H9 (cell line): Measurements from ENCODE around the gene GP1BB. TPM values are rescaled to one million over a fixed set of nuclear protein-coding genes. Genes with fewer than 3 reads are reported as not detected.

ENCODE experiments used
- DNase-seq: peaks from one replicate; pipeline ENCODE4 v3.0.0-alpha.2; 2017
- H2AFZ ChIP-seq: one replicate; pipeline ENCODE4 v1.6.1; 2013; ENCODE audit warnings: mild to moderate bottlenecking, low read length, control low read depth, moderate library complexity
- H2AK5ac ChIP-seq: 2 replicates; pipeline ENCODE4 v1.6.1; 2013; ENCODE audit warnings: low read length, control low read depth, mixed read lengths; ENCODE audit not compliant: insufficient read length
- H2BK120ac ChIP-seq: one replicate; pipeline ENCODE4 v1.6.1; 2013; ENCODE audit warnings: low read depth, mild to moderate bottlenecking, low read length, control low read depth, inconsistent platforms; ENCODE audit not compliant: poor library complexity, severe bottlenecking
- H2BK12ac ChIP-seq: 2 replicates; pipeline ENCODE4 v1.6.1; 2013; ENCODE audit warnings: low read length, control low read depth, mixed read lengths, low read depth; ENCODE audit not compliant: insufficient read length
- H2BK15ac ChIP-seq: 2 replicates; pipeline ENCODE4 v1.6.1; 2013; ENCODE audit warnings: low read depth, low read length, control low read depth
- H2BK20ac ChIP-seq: one replicate; pipeline ENCODE4 v1.6.1; 2013; ENCODE audit warnings: low read depth, mild to moderate bottlenecking, low read length, control low read depth, inconsistent platforms; ENCODE audit not compliant: poor library complexity, severe bottlenecking
- H2BK5ac ChIP-seq: 2 replicates; pipeline ENCODE4 v1.6.1; 2013; ENCODE audit warnings: low read length, control low read depth, mixed read lengths; ENCODE audit not compliant: insufficient read length
- H3K14ac ChIP-seq: 2 replicates; pipeline ENCODE4 v1.6.1; 2013; ENCODE audit warnings: low read length, control low read depth; ENCODE audit not compliant: insufficient read depth
- H3K18ac ChIP-seq: 2 replicates; pipeline ENCODE4 v1.6.1; 2013; ENCODE audit warnings: low read depth, mild to moderate bottlenecking, mixed read lengths, low read length, control low read depth; ENCODE audit not compliant: insufficient read length
- H3K23ac ChIP-seq: 2 replicates; pipeline ENCODE4 v1.6.1; 2013; ENCODE audit warnings: low read length, control low read depth, mixed read lengths, low read depth; ENCODE audit not compliant: insufficient read length
- H3K23me2 ChIP-seq: 2 replicates; pipeline ENCODE4 v1.6.1; 2013; ENCODE audit warnings: low read depth, mild to moderate bottlenecking, mixed read lengths, low read length, control low read depth; ENCODE audit not compliant: insufficient read length, poor library complexity, severe bottlenecking
- H3K27ac ChIP-seq: 2 replicates; pipeline ENCODE4 v1.5.1; 2013; ENCODE audit warnings: low read length, control low read depth, mixed read lengths, low read depth; ENCODE audit not compliant: insufficient read length
- H3K27me3 ChIP-seq: 2 replicates; pipeline ENCODE4 v1.6.1; 2013; ENCODE audit warnings: low read length, control low read depth, inconsistent platforms; ENCODE audit not compliant: insufficient read depth
- H3K4ac ChIP-seq: 2 replicates; pipeline ENCODE4 v1.6.1; 2013; ENCODE audit warnings: low read depth, mild to moderate bottlenecking, control low read depth, inconsistent platforms, low read length, moderate library complexity
- H3K4me1 ChIP-seq: 2 replicates; pipeline ENCODE4 v1.6.1; 2013; ENCODE audit warnings: low read length, control low read depth, inconsistent platforms; ENCODE audit not compliant: insufficient read depth
- H3K4me2 ChIP-seq: 2 replicates; pipeline ENCODE4 v1.6.1; 2013; ENCODE audit warnings: low read length, control low read depth, mixed read lengths; ENCODE audit not compliant: insufficient read length, insufficient read depth
- H3K56ac ChIP-seq: 2 replicates; pipeline ENCODE4 v1.6.1; 2013; ENCODE audit warnings: low read depth, mild to moderate bottlenecking, mixed read lengths, low read length, control low read depth; ENCODE audit not compliant: insufficient read length
- H3K79me1 ChIP-seq: 2 replicates; pipeline ENCODE4 v1.6.1; 2013; ENCODE audit warnings: low read depth, mild to moderate bottlenecking, moderate library complexity, low read length, control low read depth, inconsistent platforms; ENCODE audit not compliant: insufficient read depth, poor library complexity, severe bottlenecking
- H3K79me2 ChIP-seq: 2 replicates; pipeline ENCODE4 v1.6.1; 2013; ENCODE audit warnings: low read length, control low read depth, inconsistent platforms; ENCODE audit not compliant: insufficient read depth
- H3K9ac ChIP-seq: 2 replicates; pipeline ENCODE4 v1.6.1; 2013; ENCODE audit warnings: low read length, control low read depth, mixed read lengths; ENCODE audit not compliant: insufficient read length; ENCODE audit errors: extremely low read depth
- H3K9me3 ChIP-seq: one replicate; pipeline ENCODE4 v1.6.1; 2013; ENCODE audit warnings: low read depth, low read length, inconsistent platforms; ENCODE audit not compliant: control insufficient read depth
- H3T11ph ChIP-seq: one replicate; pipeline ENCODE4 v1.6.1; 2013; ENCODE audit warnings: mild to moderate bottlenecking, low read length, control low read depth, inconsistent platforms
- H4K20me1 ChIP-seq: one replicate; pipeline ENCODE4 v1.6.1; 2013; ENCODE audit not compliant: control insufficient read depth, insufficient read length, insufficient read depth
- H4K5ac ChIP-seq: 2 replicates; pipeline ENCODE4 v1.6.1; 2013; ENCODE audit warnings: low read depth, mild to moderate bottlenecking, mixed read lengths, low read length, control low read depth; ENCODE audit not compliant: insufficient read length
- H4K8ac ChIP-seq: replicated peaks from 2 replicates; pipeline ENCODE4 v1.6.1; 2013; ENCODE audit warnings: low read length, control low read depth, mixed read lengths, low read depth; ENCODE audit not compliant: insufficient read length
- H4K91ac ChIP-seq: 2 replicates; pipeline ENCODE4 v1.6.1; 2013; ENCODE audit warnings: low read depth, mild to moderate bottlenecking, moderate library complexity, mixed read lengths, low read length, control low read depth; ENCODE audit not compliant: insufficient read length
- H3K27ac Mint-ChIP-seq, 3 experiments: 2 replicates in 2 of 3; 3 replicates in 1 of 3; pipeline ENCODE4 v1.8.0; 2020 to 2021; ENCODE audit warnings: mixed read lengths in 3 of 3, mild to moderate bottlenecking in 1 of 3, moderate library complexity in 1 of 3
- H3K27me3 Mint-ChIP-seq: 2 replicates; pipeline ENCODE4 v1.8.0; 2021; ENCODE audit warnings: low read depth, mild to moderate bottlenecking, moderate library complexity, mixed read lengths
- H3K36me3 Mint-ChIP-seq, 3 experiments: 2 replicates in 2 of 3; 3 replicates in 1 of 3; pipeline ENCODE4 v1.8.0; 2020 to 2021; ENCODE audit warnings: low read depth in 3 of 3, mixed read lengths in 3 of 3; ENCODE audit not compliant: insufficient read depth in 1 of 3
- H3K4me1 Mint-ChIP-seq, 2 experiments: 2 replicates each; pipeline ENCODE4 v1.8.0; 2020; ENCODE audit warnings: mixed read lengths in 2 of 2
- H3K4me3 Mint-ChIP-seq, 2 experiments: 2 replicates in 1 of 2; 3 replicates in 1 of 2; pipeline ENCODE4 v1.8.0; 2020 to 2021; ENCODE audit warnings: mild to moderate bottlenecking in 2 of 2, mixed read lengths in 2 of 2, moderate library complexity in 1 of 2
- H3K9me3 Mint-ChIP-seq, 2 experiments: 2 replicates in 1 of 2; 3 replicates in 1 of 2; pipeline ENCODE4 v1.8.0; 2020; ENCODE audit warnings: mild to moderate bottlenecking in 2 of 2, mixed read lengths in 2 of 2, moderate library complexity in 1 of 2
- CTCF ChIP-seq: fragments of 200-600 bp; sonication (generic); conservative IDR thresholded peaks from 3 replicates; pipeline ENCODE4 v1.8.0; 2021; ENCODE audit warnings: antibody characterized with exemption, mild to moderate bottlenecking
- WGBS: extraction: QIAGEN DNeasy Blood & Tissue Kit; methylation state at CpG from one replicate; pipeline ENCODE4 v1.1.7; 2013; ENCODE audit warnings: missing lambda C conversion rate, low lambda C conversion rate, mixed read lengths; ENCODE audit not compliant: insufficient read length; ENCODE audit errors: extremely low coverage; 5-methylcytosine and 5-hydroxymethylcytosine counted together
- total RNA-seq: library from RNA; stranded (reverse); gene quantifications from 2 replicates; pipeline ENCODE4 v1.2.1, GENCODE V29; 2021

GP1BB gene
- total RNA-seq, 1 experiment from 2014 or later, result 3.4 TPM

GRCh38 chr22:19722982-19723231 is 432 bp upstream of the GP1BB start:
- peak overlapping the region; percentile 54 to 77; a peak in 4 of 5 replicates for H3K4me3 Mint-ChIP-seq
- H3K4me2 ChIP-seq, result peak overlapping the region; percentile 54

More at GRCh38 chr22:19722982-19723231, 432 bp upstream of the GP1BB start:
- no peaks in the 10 kb centered on the region for H3K79me1 ChIP-seq
- H2BK5ac ChIP-seq, result no peak overlapping the region
- Mint-ChIP-seq H3K9me3 (peaks cover 13 to 25% of the 10 kb centered on the region in 2 experiments; a peak in 4 of 5 replicates), H3K27me3 (peaks cover 84% of the 10 kb centered on the region), H3K36me3 (peaks cover 7 to 16% (median 14%) of the 10 kb centered on the region in 3 experiments; a peak in 6 of 7 replicates), H3K4me1 (peaks cover 14 to 34% of the 10 kb centered on the region in 2 experiments), H3K27ac (no peak overlapping the region)
- no peak overlapping the region for H4K5ac ChIP-seq
- H3K79me2 ChIP-seq, result no peaks in the 10 kb centered on the region
- H3K18ac ChIP-seq, result no peak overlapping the region
- no peak overlapping the region for H2AK5ac ChIP-seq
- no peak overlapping the region for H2BK15ac ChIP-seq
- H3K9ac ChIP-seq, result no peak overlapping the region
- no peak overlapping the region for H2BK12ac ChIP-seq
- H2AFZ ChIP-seq, result no peak overlapping the region
- no peak overlapping the region for H3K23ac ChIP-seq
- no peaks in the 10 kb centered on the region for H3K4me1 ChIP-seq
- H2BK120ac ChIP-seq, result no peak overlapping the region
- H3K56ac ChIP-seq, result no peak overlapping the region
- no peak overlapping the region for H3T11ph ChIP-seq
- H3K27me3 ChIP-seq, result peaks cover 77% of the 10 kb centered on the region; the same call in 1 of the 2 replicates
- WGBS, result no CpG with 5 or more reads among the region's 15 CpGs
- H3K27ac ChIP-seq, result no peak overlapping the region
- H3K23me2 ChIP-seq, result peaks cover 10% of the 10 kb centered on the region
- H3K9me3 ChIP-seq, result no peaks in the 10 kb centered on the region
- no peak; the same call in 2 of the 3 replicates for TF ChIP-seq CTCF
- no peak overlapping the region for H3K4ac ChIP-seq
- no peak overlapping the region for H3K14ac ChIP-seq
- no peak overlapping the region for H4K91ac ChIP-seq
- H4K8ac ChIP-seq, result no peak overlapping the region
- peaks cover 4% of the 10 kb centered on the region for H4K20me1 ChIP-seq
- DNase-seq, result no peak
- no peak overlapping the region for H2BK20ac ChIP-seq
